Mesothelial cell of epicardium (in vitro differentiated cells): Measurements from ENCODE around the gene NUDT9. TPM values are rescaled to one million over a fixed set of nuclear protein-coding genes. Genes with fewer than 3 reads are reported as not detected.
A peak's percentile ranks its signal among the peaks of the same experiment; 100 is the strongest.
"Not testable (repeated sequence)": the region's sequence is repeated elsewhere in the genome, so short reads cannot be mapped to it uniquely, and the experiment has no call there.

Experiments
- DNase-seq, 2 experiments: peaks; one replicate each; pipeline ENCODE4 v3.0.0; 2021; ENCODE audit warnings: low spot score in 2 of 2; ENCODE audit not compliant: unreplicated experiment in 2 of 2
- H3K27ac Mint-ChIP-seq: 2 replicates; pipeline ENCODE4 v1.8.0; 2021; ENCODE audit warnings: mixed read lengths
- H3K27me3 Mint-ChIP-seq: 2 replicates; pipeline ENCODE4 v1.8.0; 2021; ENCODE audit warnings: low read depth, mixed read lengths
- H3K36me3 Mint-ChIP-seq: 2 replicates; pipeline ENCODE4 v1.8.0; 2021; ENCODE audit warnings: mixed read lengths
- H3K4me1 Mint-ChIP-seq: 2 replicates; pipeline ENCODE4 v1.8.0; 2021; ENCODE audit warnings: mixed read lengths
- H3K4me3 Mint-ChIP-seq: 2 replicates; pipeline ENCODE4 v1.8.0; 2021; ENCODE audit warnings: mild to moderate bottlenecking, moderate library complexity, mixed read lengths
- H3K9me3 Mint-ChIP-seq: 2 replicates; pipeline ENCODE4 v1.8.0; 2021; ENCODE audit warnings: mixed read lengths
- total RNA-seq: library from RNA; stranded (reverse); gene quantifications from 3 replicates; pipeline ENCODE4 v1.2.1, GENCODE V29; 2021
- TF ChIP-seq, protein P1 (sequence below): fragments of 200-600 bp; sonication (generic); IDR thresholded peaks from one replicate; pipeline ENCODE4 v1.5.0; 2021; ENCODE audit warnings: antibody characterized with exemption; ENCODE audit not compliant: unreplicated experiment

NUDT9 gene
- total RNA-seq, 1 donor from 2014 or later = 26.0 TPM

DNA sequence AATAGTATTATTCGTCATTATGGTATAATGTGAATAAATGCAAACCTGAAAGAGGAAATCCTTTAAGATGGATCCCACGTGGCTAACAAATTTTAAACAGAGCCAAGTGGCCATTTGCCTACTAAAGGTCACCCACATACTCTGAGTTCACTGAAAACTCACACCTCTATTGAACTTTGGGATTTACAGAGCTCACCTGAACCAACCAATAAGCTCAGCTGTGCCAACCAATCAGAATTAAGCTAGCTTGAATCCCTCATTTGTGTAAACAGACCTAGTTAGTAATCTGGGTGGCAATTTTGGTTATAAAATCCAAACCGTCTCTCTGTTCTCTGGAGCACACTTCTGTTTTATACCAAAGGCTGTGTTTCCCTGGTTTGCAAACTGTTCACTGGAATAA is 5.4 kb upstream of the NUDT9 start:
- Mint-ChIP-seq H3K4me3 (no peak overlapping the region), H3K4me1 (peaks cover 26% of the 10 kb centered on the region), H3K36me3 (no peaks in the 10 kb centered on the region), H3K27me3 (no peaks in the 10 kb centered on the region), H3K27ac (no peak overlapping the region), H3K9me3 (peaks cover 9% of the 10 kb centered on the region)
- TF ChIP-seq, protein P1, sequence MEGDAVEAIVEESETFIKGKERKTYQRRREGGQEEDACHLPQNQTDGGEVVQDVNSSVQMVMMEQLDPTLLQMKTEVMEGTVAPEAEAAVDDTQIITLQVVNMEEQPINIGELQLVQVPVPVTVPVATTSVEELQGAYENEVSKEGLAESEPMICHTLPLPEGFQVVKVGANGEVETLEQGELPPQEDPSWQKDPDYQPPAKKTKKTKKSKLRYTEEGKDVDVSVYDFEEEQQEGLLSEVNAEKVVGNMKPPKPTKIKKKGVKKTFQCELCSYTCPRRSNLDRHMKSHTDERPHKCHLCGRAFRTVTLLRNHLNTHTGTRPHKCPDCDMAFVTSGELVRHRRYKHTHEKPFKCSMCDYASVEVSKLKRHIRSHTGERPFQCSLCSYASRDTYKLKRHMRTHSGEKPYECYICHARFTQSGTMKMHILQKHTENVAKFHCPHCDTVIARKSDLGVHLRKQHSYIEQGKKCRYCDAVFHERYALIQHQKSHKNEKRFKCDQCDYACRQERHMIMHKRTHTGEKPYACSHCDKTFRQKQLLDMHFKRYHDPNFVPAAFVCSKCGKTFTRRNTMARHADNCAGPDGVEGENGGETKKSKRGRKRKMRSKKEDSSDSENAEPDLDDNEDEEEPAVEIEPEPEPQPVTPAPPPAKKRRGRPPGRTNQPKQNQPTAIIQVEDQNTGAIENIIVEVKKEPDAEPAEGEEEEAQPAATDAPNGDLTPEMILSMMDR = no peak
- no peak for DNase-seq

DNA sequence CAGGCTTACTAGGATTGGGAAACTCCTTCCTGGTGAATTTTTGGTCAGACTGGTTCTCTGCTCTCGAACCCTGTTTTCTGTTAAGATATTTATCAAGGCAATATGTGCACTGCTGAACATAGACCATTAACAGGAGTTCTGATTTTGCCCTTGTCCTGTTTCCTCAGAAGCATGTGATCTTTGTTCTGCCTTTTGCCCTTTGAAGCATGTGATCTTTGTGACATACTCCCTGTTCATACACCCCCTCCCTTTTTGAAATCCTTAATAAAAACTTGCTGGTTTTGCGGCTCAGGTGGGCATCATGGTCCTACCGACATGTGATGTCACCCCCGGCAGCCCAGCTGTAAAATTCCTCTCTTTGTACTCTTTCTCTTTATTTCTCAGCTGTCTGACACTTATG is 4.0 kb upstream of the NUDT9 start:
- H3K4me1 Mint-ChIP-seq = peaks cover 30% of the 10 kb centered on the region
- not testable (repeated sequence) for H3K9me3 Mint-ChIP-seq, H3K4me3 Mint-ChIP-seq, H3K36me3 Mint-ChIP-seq, H3K27ac Mint-ChIP-seq, DNase-seq, H3K27me3 Mint-ChIP-seq

DNA sequence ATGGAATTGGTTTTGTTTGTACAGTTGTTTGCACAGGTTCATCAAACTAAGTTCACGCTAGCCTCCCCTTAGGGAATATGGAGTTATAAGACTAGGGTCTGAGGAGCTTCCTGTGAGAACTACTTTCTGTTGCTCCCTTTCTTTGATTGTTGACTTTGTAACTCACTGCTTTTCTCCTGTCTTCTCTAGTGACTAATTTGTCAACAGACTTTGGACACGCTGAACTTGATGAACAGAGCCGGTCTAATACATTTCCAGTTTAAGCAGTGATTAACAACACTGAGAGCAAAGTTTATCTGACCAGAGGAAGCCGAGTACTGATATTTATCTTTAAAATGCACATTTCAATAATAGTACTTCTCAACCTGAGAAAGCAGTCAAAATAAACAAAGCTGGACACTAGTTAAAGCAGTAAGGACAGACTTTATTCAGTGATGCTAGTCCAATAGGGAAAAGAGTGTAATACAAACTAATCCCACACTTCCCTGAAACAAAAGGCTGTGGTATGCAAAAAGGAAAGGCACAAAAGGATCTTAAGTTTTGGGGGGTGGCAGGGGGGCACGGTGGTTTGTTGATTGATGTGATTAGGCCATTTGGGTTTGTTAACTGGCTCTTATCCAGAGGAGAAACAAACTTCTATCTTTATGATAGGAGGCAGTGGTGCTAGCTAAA is 2.7 kb upstream of the NUDT9 start:
- TF ChIP-seq, protein P1 = no peak
- DNase-seq = no peak
- Mint-ChIP-seq H3K4me3 (no peak overlapping the region), H3K27me3 (no peaks in the 10 kb centered on the region), H3K27ac (peak overlapping the region; percentile 39), H3K9me3 (peaks cover 6% of the 10 kb centered on the region), H3K36me3 (no peaks in the 10 kb centered on the region), H3K4me1 (peaks cover 40% of the 10 kb centered on the region)

DNA sequence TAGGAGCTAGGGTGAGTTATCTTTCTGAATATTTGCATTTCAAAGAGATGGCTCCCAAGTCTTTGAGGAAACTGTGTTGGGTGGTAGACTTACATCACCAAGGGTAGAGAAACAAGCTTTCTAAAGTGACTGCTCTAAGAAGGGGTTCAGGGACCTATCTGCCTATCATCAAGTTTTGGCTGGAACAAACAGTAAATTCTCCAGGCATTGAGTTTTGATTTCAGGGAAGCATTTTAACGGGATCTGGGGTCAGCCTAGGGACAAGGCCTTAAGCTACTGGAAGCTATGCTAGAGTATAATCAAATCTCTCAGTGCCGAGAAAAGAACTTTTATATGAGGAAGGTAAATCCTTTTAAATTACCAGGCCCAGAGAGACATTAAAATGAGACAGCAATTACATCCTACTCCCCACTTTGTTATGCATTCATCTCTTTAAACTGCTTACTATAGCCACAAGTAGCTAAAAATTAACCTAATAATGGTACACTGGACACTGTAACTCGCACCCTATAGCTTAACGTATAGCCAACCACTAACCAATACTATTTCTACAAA is 2.0 kb upstream of the NUDT9 start:
- Mint-ChIP-seq H3K36me3 (no peaks in the 10 kb centered on the region), H3K27me3 (no peaks in the 10 kb centered on the region), H3K4me3 (no peak overlapping the region), H3K27ac (peak overlapping the region; percentile 39), H3K4me1 (peaks cover 41% of the 10 kb centered on the region), H3K9me3 (peaks cover 6% of the 10 kb centered on the region)
- DNase-seq = no peak
- TF ChIP-seq, protein P1 = no peak

DNA sequence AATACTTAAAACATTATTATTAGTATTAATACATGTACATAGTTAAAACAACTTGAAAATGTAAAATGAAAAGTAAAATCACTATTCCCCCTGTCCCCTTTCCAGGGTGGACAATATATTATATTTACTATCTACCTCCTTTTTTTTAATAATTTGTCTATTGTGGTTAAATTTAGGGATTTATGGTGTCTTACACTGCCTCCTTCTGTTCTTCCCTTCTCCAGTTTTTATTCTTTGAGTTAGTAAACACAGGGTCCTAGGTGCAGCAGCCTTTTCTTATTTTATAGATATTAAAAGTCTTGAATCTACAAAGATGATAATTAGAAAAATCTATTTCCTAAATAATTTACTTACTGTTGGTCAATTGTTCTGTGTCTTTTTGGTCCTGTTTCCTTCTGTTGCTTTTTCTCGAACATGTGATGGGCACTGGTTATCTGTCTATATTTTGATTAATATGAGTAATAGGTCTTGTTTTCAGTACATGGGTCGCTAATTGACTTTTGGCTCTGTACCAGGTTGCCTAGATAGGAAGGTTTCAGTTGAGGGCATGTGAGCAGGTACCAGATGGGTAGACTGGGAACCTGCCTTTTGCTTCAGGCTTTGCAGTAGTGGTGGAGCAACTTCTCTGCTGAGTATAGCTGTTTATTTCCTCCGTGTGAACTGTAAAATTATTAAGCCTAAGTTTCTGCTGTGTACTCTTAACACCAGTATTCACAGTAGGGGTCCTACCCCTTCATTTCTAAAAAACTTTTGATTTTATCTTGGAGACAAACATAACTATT is 1.1 kb downstream of the NUDT9 start:
- no peaks in the 10 kb centered on the region for H3K27me3 Mint-ChIP-seq
- peaks cover 47% of the 10 kb centered on the region for H3K4me1 Mint-ChIP-seq
- peak overlapping the region; percentile 92 for H3K4me3 Mint-ChIP-seq
- H3K36me3 Mint-ChIP-seq = no peaks in the 10 kb centered on the region
- TF ChIP-seq, protein P1 = no peak
- peak overlapping the region; percentile 99 for H3K27ac Mint-ChIP-seq
- H3K9me3 Mint-ChIP-seq = peaks cover 3% of the 10 kb centered on the region
- no peak for DNase-seq

DNA sequence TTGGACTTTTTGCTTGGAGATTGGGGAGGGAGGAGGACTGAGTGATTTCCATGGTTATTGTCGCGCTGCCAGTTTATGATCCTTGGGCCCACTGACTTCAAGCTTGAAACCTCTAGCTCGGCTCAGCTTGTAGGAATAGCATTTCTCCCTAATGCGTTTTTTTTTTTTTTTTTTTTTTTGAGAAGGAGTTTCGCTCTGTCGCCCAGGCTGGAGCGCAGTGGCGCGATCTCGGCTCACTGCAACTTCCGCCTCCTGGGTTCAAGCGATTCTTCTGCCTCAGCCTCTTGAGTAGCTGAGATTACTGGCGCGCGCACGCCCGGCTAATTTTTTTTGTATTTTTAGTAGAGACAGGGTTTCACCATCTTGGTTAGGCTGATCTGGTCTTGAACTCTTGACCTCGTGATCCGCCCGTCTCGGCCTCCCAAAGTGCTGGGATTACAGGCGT is 1.7 kb downstream of the NUDT9 start:
- H3K9me3 Mint-ChIP-seq, DNase-seq, H3K36me3 Mint-ChIP-seq, H3K27me3 Mint-ChIP-seq: not testable (repeated sequence)
- Mint-ChIP-seq H3K4me3 (peak overlapping the region; percentile 92), H3K27ac (peak overlapping the region; percentile 30), H3K4me1 (peaks cover 47% of the 10 kb centered on the region)
